Upper lobe of left lung (tissue), 6 donors: ENCODE data around the gene PCDH17. TPM values are rescaled to one million over a fixed set of nuclear protein-coding genes. Genes with fewer than 3 reads are reported as not detected.

Source experiments
- ATAC-seq, 2 donors: fragments of 200-7000 bp; cut with Tn5 transposase; one replicate each; pipeline ENCODE4 v1.9.1; 2022; ENCODE audit warnings: mild to moderate bottlenecking in 2 of 2, moderate library complexity in 2 of 2; ENCODE audit not compliant: low FRiP score in 2 of 2
- DNase-seq, 2 donors: peaks; one replicate each; pipeline ENCODE4 v3.0.0-alpha.2; 2019 to 2020
- H3K27ac ChIP-seq, 4 donors: fragments of 200-600 bp; sonication (generic); one replicate each; pipeline ENCODE4 v1.5.1; 2016 to 2019
- H3K27me3 ChIP-seq, 4 donors: fragments of 200-600 bp; sonication (generic); one replicate each; pipeline ENCODE4 v1.5.1; 2017 to 2019
- H3K36me3 ChIP-seq, 4 donors: fragments of 200-600 bp; sonication (generic); one replicate each; pipeline ENCODE4 v1.5.1; 2016 to 2019
- H3K4me1 ChIP-seq, 4 donors: fragments of 200-600 bp; sonication (generic); one replicate each; pipeline ENCODE4 v1.5.1; 2018 to 2019
- H3K4me3 ChIP-seq, 4 donors: fragments of 200-600 bp; sonication (generic); one replicate each; pipeline ENCODE4 v1.5.1; 2017 to 2019; ENCODE audit warnings: mild to moderate bottlenecking in 2 of 4, moderate library complexity in 1 of 4
- H3K9me3 ChIP-seq, 4 donors: fragments of 200-600 bp; sonication (generic); one replicate each; pipeline ENCODE4 v1.5.1; 2018 to 2019
- CTCF ChIP-seq, 6 experiments: fragments of 450-650 bp in 4 of 6; fragments of 200-600 bp in 2 of 6; sonication (generic) in 2 of 6; IDR thresholded peaks; one replicate each; pipeline ENCODE4 v1.5.1; 2016 to 2019; ENCODE audit warnings: antibody characterized with exemption in 6 of 6
- EP300 ChIP-seq, 4 donors: sonication (generic); formaldehyde crosslinking; IDR thresholded peaks; one replicate each; pipeline ENCODE4 v1.5.1; 2017; ENCODE audit warnings: antibody characterized with exemption in 4 of 4, control low read depth in 2 of 4
- POLR2A ChIP-seq, 4 donors: fragments of 450-650 bp; IDR thresholded peaks; one replicate each; pipeline ENCODE4 v1.5.1; 2016 to 2017; ENCODE audit warnings: antibody characterized with exemption in 4 of 4, mild to moderate bottlenecking in 2 of 4
- POLR2AphosphoS5 ChIP-seq, 2 donors: sonication (generic); formaldehyde crosslinking; IDR thresholded peaks; one replicate each; pipeline ENCODE4 v1.5.1; 2017; ENCODE audit warnings: antibody characterized with exemption in 2 of 2
- WGBS, 2 donors: methylation state at CpG; one replicate each; pipeline ENCODE4 v1.1.5; 2017 to 2018; 5-methylcytosine and 5-hydroxymethylcytosine counted together
- total RNA-seq, 6 donors: library from RNA; depleted of rRNA in 4 of 6; stranded (reverse); fragments of >200 nt in 4 of 6; gene quantifications; one replicate each; pipeline versions ENCODE4 v1.1.0 to v1.2.1, GENCODE V29; 2016 to 2021
- donor health status: DM: no; HTN: no; CAD: no; lungs with moderate emphysema.
- donor health status: DM: no; HTN: yes; CAD: no; lungs with severe emphysema.

The PCDH17 gene
- total RNA-seq, 6 donors from 2014 or later: 16.8 to 67.9 (median 25.8) TPM

- WGBS, 2 donors: 73 to 76% methylated on average over 1 of the region's 1 CpG
- H3K27me3 ChIP-seq: no peaks in the 10 kb centered on the region
- no peak for ATAC-seq
These were observed 35.8 kb upstream of the PCDH17 start for GRCh38 chr13:57595775-57596174.

GRCh38 chr13:57601536-57601935, 30.0 kb upstream of the PCDH17 start:
- TF ChIP-seq POLR2A (IDR thresholded peaks at IDR 0.05) (no peak), CTCF (IDR thresholded peaks at IDR 0.05) (no peak), POLR2AphosphoS5 (IDR thresholded peaks at IDR 0.05) (no peak), EP300 (IDR thresholded peaks at IDR 0.05) (no peak)
- WGBS, 2 donors: 47 to 55% methylated on average over 3 of the region's 3 CpGs
- Histone ChIP-seq H3K36me3 (no peaks in the 10 kb centered on the region), H3K27me3 (no peaks in the 10 kb centered on the region), H3K4me1 (no peaks in the 10 kb centered on the region), H3K4me3 (no peak overlapping the region), H3K27ac (no peak overlapping the region), H3K9me3 (no peaks in the 10 kb centered on the region)
- no peak for ATAC-seq
- no peak for DNase-seq

More at GRCh38 chr13:57595775-57596174, 35.8 kb upstream of the PCDH17 start:
- Histone ChIP-seq H3K4me3 (no peak overlapping the region), H3K9me3 (no peaks in the 10 kb centered on the region), H3K4me1 (no peaks in the 10 kb centered on the region), H3K36me3 (no peaks in the 10 kb centered on the region), H3K27ac (no peak overlapping the region)
- DNase-seq: no peak
- TF ChIP-seq CTCF (IDR thresholded peaks at IDR 0.05): no peak
- no peak for TF ChIP-seq POLR2A (IDR thresholded peaks at IDR 0.05)
- no peak for TF ChIP-seq POLR2AphosphoS5 (IDR thresholded peaks at IDR 0.05)
- TF ChIP-seq EP300 (IDR thresholded peaks at IDR 0.05): no peak

- H3K4me3 ChIP-seq: no peak overlapping the region
- no peaks in the 10 kb centered on the region for H3K36me3 ChIP-seq
- ATAC-seq: no peak
- H3K4me1 ChIP-seq: no peaks in the 10 kb centered on the region
- no peaks in the 10 kb centered on the region for H3K9me3 ChIP-seq
- TF ChIP-seq CTCF (IDR thresholded peaks at IDR 0.05): no peak
- no peak for TF ChIP-seq POLR2A (IDR thresholded peaks at IDR 0.05)
- TF ChIP-seq POLR2AphosphoS5 (IDR thresholded peaks at IDR 0.05): no peak
- no peak for TF ChIP-seq EP300 (IDR thresholded peaks at IDR 0.05)
- H3K27ac ChIP-seq: no peak overlapping the region
- no peaks in the 10 kb centered on the region for H3K27me3 ChIP-seq
- DNase-seq: no peak
- WGBS, 2 donors: 60 to 76% methylated on average over 2 of the region's 2 CpGs
These were observed 27.1 kb upstream of the PCDH17 start for GRCh38 chr13:57604442-57604841.

- 83 to 88% methylated on average over 5 of the region's 5 CpGs for WGBS, 2 donors
- H3K36me3 ChIP-seq: no peaks in the 10 kb centered on the region
These were observed 19.6 kb upstream of the PCDH17 start for GRCh38 chr13:57611969-57612368.

GRCh38 chr13:57612568-57612967, 19.0 kb upstream of the PCDH17 start:
- TF ChIP-seq CTCF (IDR thresholded peaks at IDR 0.05): no peak
- no peak for TF ChIP-seq POLR2AphosphoS5 (IDR thresholded peaks at IDR 0.05)
- TF ChIP-seq EP300 (IDR thresholded peaks at IDR 0.05): no peak
- TF ChIP-seq POLR2A (IDR thresholded peaks at IDR 0.05): no peak
- 79 to 81% methylated on average over 1 of the region's 1 CpG for WGBS, 2 donors
- no peak for ATAC-seq
- no peak for DNase-seq
- Histone ChIP-seq H3K4me1 (no peaks in the 10 kb centered on the region), H3K27ac (no peak overlapping the region), H3K9me3 (no peaks in the 10 kb centered on the region), H3K27me3 (no peaks in the 10 kb centered on the region), H3K4me3 (no peak overlapping the region), H3K36me3 (no peaks in the 10 kb centered on the region)

More at GRCh38 chr13:57611969-57612368, 19.6 kb upstream of the PCDH17 start:
- H3K9me3 ChIP-seq: no peaks in the 10 kb centered on the region
- H3K27me3 ChIP-seq: no peaks in the 10 kb centered on the region
- no peak for DNase-seq
- TF ChIP-seq POLR2A (IDR thresholded peaks at IDR 0.05): no peak
- ATAC-seq: no peak
- no peaks in the 10 kb centered on the region for H3K4me1 ChIP-seq
- H3K4me3 ChIP-seq: no peak overlapping the region
- no peak overlapping the region for H3K27ac ChIP-seq
